PFSK-1 (cell line): Measurements from ENCODE around the gene STAG3.

ENCODE experiments used
- POLR2AphosphoS5 ChIP-seq: IDR thresholded peaks from 2 replicates; pipeline ENCODE4 v1.6.1; 2012; ENCODE audit warnings: low read depth, mild to moderate bottlenecking, control low read depth, low read length, moderate library complexity
- REST ChIP-seq, 2 experiments: IDR thresholded peaks; 2 replicates each; pipeline versions ENCODE4 v1.6.1 to v1.8.0; 2011 to 2012; ENCODE audit warnings: low read depth in 2 of 2, low read length in 2 of 2, control low read depth in 1 of 2, inconsistent platforms in 1 of 2, mild to moderate bottlenecking in 1 of 2, moderate library complexity in 1 of 2; ENCODE audit not compliant: insufficient read depth in 1 of 2
- TAF1 ChIP-seq: IDR thresholded peaks from 2 replicates; pipeline ENCODE4 v1.6.1; 2012; ENCODE audit warnings: low read length, control low read depth, borderline replicate concordance; ENCODE audit not compliant: insufficient read depth

GRCh38 chr7:100128637-100128963 lies 49.1 kb upstream of the STAG3 start:
- TF ChIP-seq POLR2AphosphoS5 (no peak), TAF1 (no peak), REST (IDR thresholded peaks at IDR 0.05; ENCODE audit: insufficient read depth in 1 of 2, low read depth in 2 of 2, low read length in 2 of 2) (no peak)
